ENCODE data around the gene LRMDA. TPM values are rescaled to one million over a fixed set of nuclear protein-coding genes. Genes with fewer than 3 reads are reported as not detected.

LRMDA gene
- total RNA-seq, 3 donors from 2014 or later = 9.4 to 14.9 (median 10.3) TPM

DNA sequence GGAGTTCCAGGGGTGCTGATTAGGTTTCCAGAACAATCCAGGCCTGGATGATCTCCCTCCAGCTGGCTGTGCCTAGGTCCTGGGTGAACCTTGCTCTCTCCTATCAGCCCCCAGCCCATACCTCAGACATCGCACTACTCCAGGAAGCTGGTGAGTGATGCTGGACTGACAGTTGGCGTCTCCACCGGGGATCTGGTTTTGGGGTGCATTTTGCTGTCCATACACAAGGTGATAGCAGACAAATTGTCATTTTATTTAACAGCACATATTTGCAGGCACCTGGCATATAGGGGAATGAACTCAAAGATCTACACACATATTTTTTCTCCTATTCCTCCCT, 601.2 kb downstream of the LRMDA start:
- H3K9me3 ChIP-seq = no peaks in the 10 kb centered on the region
- peaks cover 10% of the 10 kb centered on the region for H3K4me1 ChIP-seq (ENCODE audit: low read depth)
- TF ChIP-seq CTCF (IDR thresholded peaks at IDR 0.05) = no peak
- ATAC-seq (no peak), DNase-seq (no peak)
- H3K36me3 ChIP-seq (ENCODE audit: low read depth) = no peaks in the 10 kb centered on the region
- intact Hi-C loops (cut with DNase I, micrococcal nuclease) = loop anchor here in 1 of 2 donors (10.0 kb wide), 1 partner anchor 638 kb away; no protein-coding TSS in a partner anchor
- no peak overlapping the region for H3K4me3 ChIP-seq

- no peak overlapping the region for H3K4me3 ChIP-seq
- peak in 1 of 3 donors; percentile 9 for DNase-seq
- peaks cover 10% of the 10 kb centered on the region for H3K4me1 ChIP-seq (ENCODE audit: low read depth)
- H3K9me3 ChIP-seq = peaks cover 3% of the 10 kb centered on the region
- H3K36me3 ChIP-seq (ENCODE audit: low read depth) = no peaks in the 10 kb centered on the region
- peak; percentile 45 for ATAC-seq
- no peak for TF ChIP-seq CTCF (IDR thresholded peaks at IDR 0.05)
- intact Hi-C loops (cut with DNase I, micrococcal nuclease) = loop anchor here in 1 of 2 donors (10.0 kb wide), 1 partner anchor 639 kb away; no protein-coding TSS in a partner anchor
Measured at GRCh38 chr10:76033457-76034196, 602.2 kb downstream of the LRMDA start.

DNA sequence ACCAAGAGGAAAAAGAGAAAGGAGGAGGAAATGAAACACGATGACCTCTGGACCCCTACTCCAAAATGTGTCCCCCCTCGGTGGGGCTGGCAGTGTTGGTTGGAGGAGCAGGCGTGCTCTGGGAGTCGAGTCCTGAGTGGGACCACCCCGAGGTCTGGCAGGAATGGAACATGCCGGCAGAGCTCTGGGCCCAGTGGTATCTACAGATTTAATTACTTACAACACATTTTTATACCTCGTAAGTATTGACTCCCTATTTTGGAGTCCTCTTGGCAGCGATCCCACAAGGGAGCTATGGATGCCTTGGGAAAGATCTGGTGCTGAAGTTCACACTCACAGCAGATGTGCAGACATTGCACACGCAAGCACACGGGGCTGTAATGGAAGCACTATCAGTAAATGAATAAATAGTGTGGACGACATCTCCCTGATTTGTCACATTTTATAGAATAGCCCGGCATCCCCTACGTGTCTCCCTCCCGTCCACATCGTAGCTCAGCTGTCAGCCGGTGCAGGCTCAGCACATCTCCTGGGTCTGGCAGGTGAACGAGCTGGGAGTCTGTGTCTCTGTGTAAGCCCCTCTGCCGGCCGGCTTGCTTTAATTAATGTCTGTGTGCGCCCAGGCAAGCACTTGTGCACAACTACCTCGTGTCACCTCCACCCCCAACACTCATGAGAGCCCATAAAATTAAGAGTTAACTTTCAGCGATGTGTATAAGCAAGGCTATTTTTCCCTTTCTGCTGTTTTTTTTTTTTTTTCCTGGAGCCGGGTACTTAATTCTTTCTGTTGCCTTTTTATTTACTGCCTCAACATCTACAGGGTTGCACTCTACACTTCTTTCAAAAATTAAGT, 603.2 kb downstream of the LRMDA start:
- ATAC-seq (no peak), DNase-seq (peak in 1 of 3 donors; percentile 10)
- H3K4me3 ChIP-seq = no peak overlapping the region
- H3K9me3 ChIP-seq = peaks cover 7% of the 10 kb centered on the region
- TF ChIP-seq CTCF (IDR thresholded peaks at IDR 0.05) = no peak
- intact Hi-C loops (cut with DNase I, micrococcal nuclease) = loop anchor here (5.0 to 10.0 kb wide), 2 partner anchors 632 to 640 kb away; partner anchors contain the start of gene ZNF503 (in 1 of the 2)
- H3K36me3 ChIP-seq (ENCODE audit: low read depth) = no peaks in the 10 kb centered on the region
- peaks cover 10% of the 10 kb centered on the region for H3K4me1 ChIP-seq (ENCODE audit: low read depth)

DNA sequence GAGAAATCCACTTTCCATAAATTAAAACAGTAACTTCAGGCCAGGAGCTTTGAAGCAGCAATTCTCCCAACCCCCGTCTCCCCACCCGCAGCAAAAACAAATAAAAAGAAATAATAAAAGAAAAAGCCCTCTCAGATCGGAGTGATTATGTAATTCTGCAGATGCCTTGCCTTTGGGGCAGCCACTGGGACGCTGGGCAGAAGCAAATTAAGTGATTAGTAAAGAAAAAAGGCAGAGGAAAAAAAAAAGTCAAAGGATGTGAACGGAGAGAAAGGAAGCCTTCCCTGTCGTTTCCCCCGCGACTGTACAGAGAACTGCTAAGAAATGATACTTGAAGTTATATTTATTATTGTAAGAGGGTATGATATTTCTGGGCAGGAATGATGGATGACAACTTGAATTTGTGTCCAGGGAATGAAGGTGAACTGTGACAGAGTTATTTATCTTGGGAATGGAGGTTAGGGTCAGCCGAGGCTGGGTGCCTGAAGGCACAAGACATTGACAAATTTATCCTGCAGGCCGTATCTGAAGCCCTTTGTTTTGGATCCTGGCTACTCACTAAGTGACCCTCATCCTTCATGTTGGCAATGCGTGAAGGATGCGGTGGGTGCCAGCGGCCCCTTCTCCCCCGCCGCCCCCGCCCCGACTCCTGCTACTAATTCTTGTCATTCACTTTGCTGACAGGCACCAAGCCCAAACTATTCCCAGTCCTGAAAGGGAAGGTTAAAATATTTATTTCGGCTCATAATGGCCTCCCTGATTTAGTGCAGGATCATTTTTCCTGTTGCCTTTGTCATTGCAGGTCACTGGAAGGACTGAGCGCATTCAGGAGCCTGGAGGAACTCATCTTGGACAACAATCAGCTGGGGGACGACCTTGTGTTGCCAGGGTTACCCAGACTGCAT, 604.0 kb downstream of the LRMDA start:
- DNase-seq (no peak), ATAC-seq (no peak)
- intact Hi-C loops (cut with DNase I, micrococcal nuclease) = loop anchor here (5.0 to 10.0 kb wide), 2 partner anchors 633 to 641 kb away; partner anchors contain the start of gene ZNF503 (in 1 of the 2)
- Histone ChIP-seq H3K4me1 (ENCODE audit: low read depth) (peaks cover 10% of the 10 kb centered on the region), H3K4me3 (no peak overlapping the region), H3K9me3 (peaks cover 7% of the 10 kb centered on the region), H3K36me3 (ENCODE audit: low read depth) (no peaks in the 10 kb centered on the region)
- TF ChIP-seq CTCF (IDR thresholded peaks at IDR 0.05) = no peak

Data from mucosa of descending colon (tissue), 3 donors.